NCI-H526 treated with DMSO at 0.1 percent for 48 hours (cell line): ENCODE results near the gene KRT33B.
"Not testable (repeated sequence)": the region's sequence is repeated elsewhere in the genome, so short reads cannot be mapped to it uniquely, and the experiment has no call there.

ENCODE experiments used
- DNase-seq: peaks from one replicate; lab custom pipeline; 2025; lab: John Stamatoyannopoulos, UW

Gene KRT33B

GRCh38 chr17:41369713-41370112 lies at the start of gene KRT33B:
TSS of gene KRT33B (minus strand) at chr17:41369813. CDS start at chr17:41369750, 63 bp downstream.
- DNase-seq: no peak

GRCh38 chr17:41418116-41418860 lies 48.7 kb upstream of the KRT33B start:
- DNase-seq: no peak

- DNase-seq: no peak
Measured at GRCh38 chr17:41417576-41418015, 48.0 kb upstream of the KRT33B start.

GRCh38 chr17:41417127-41417526 lies 47.5 kb upstream of the KRT33B start:
- no peak for DNase-seq

- no peak for DNase-seq
Measured at GRCh38 chr17:41416479-41416878, 46.9 kb upstream of the KRT33B start.

- DNase-seq: no peak
Measured at GRCh38 chr17:41415833-41416335, 46.3 kb upstream of the KRT33B start.

GRCh38 chr17:41415411-41415810 lies 45.8 kb upstream of the KRT33B start:
- DNase-seq: no peak

- DNase-seq: no peak
Measured at GRCh38 chr17:41413982-41414381, 44.4 kb upstream of the KRT33B start.

- DNase-seq: no peak
Measured at GRCh38 chr17:41413353-41413957, 43.8 kb upstream of the KRT33B start.

- no peak for DNase-seq
Measured at GRCh38 chr17:41411072-41411840, 41.6 kb upstream of the KRT33B start.

- no peak for DNase-seq
Measured at GRCh38 chr17:41407226-41407625, 37.6 kb upstream of the KRT33B start.

- DNase-seq: no peak
Measured at GRCh38 chr17:41406205-41406604, 36.6 kb upstream of the KRT33B start.

- DNase-seq: no peak
Measured at GRCh38 chr17:41404024-41404671, 34.5 kb upstream of the KRT33B start.

GRCh38 chr17:41403404-41404023 lies 33.9 kb upstream of the KRT33B start:
- DNase-seq: no peak

GRCh38 chr17:41402161-41402560 lies 32.5 kb upstream of the KRT33B start:
- DNase-seq: no peak

GRCh38 chr17:41396996-41397660 lies 27.5 kb upstream of the KRT33B start, which contains the start of gene KRT31:
TSS of gene KRT31 (minus strand) at chr17:41397608. CDS start at chr17:41397539, 69 bp downstream.
- no peak for DNase-seq

- no peak for DNase-seq
Measured at GRCh38 chr17:41396340-41396739, 26.7 kb upstream of the KRT33B start.

- no peak for DNase-seq
Measured at GRCh38 chr17:41395611-41396010, 26.0 kb upstream of the KRT33B start.

- not testable (repeated sequence) for DNase-seq
Measured at GRCh38 chr17:41395044-41395443, 25.4 kb upstream of the KRT33B start.

- DNase-seq: peak; percentile 51
Measured at GRCh38 chr17:41394254-41394996, 24.8 kb upstream of the KRT33B start.
